HEK293T (cell line): ENCODE measurements around the gene GRID2.

Experiments used
- BHLHE40 ChIP-seq: fragments of 450-650 bp; IDR thresholded peaks from 2 replicates; pipeline ENCODE4 v1.6.1; 2016; ENCODE audit warnings: mild to moderate bottlenecking, moderate library complexity, borderline replicate concordance
- NFRKB ChIP-seq: fragments of 450-650 bp; IDR thresholded peaks from 2 replicates; pipeline ENCODE4 v1.6.1; 2016; ENCODE audit warnings: mild to moderate bottlenecking, moderate library complexity
- SP1 ChIP-seq: fragments of 450-650 bp; IDR thresholded peaks from 2 replicates; pipeline ENCODE4 v1.6.1; 2017
- SUZ12 ChIP-seq: fragments of 450-650 bp; IDR thresholded peaks from 2 replicates; pipeline ENCODE4 v1.6.1; 2016; ENCODE audit warnings: mild to moderate bottlenecking
- TARDBP ChIP-seq: fragments of 450-650 bp; IDR thresholded peaks from 2 replicates; pipeline ENCODE4 v1.6.1; 2016

DNA sequence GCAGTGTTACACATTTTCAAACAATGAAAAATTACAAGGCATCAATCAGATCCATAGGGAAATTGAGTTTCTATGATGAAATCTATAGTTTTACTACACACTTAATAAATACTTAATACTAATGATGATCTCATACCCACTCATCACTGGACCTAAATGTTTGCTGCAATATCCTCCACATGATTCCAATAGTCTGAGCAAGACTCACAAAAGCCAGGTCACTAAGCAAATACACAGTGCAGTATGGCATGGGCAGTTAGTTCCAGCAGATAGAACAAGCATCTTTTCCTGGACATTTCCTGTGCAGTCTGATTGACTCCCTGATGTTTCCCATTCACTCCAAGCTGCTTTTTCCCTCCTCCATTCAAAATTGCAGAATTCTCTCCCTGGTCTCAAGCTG, 1415.8 kb downstream of the GRID2 start:
- TF ChIP-seq SUZ12 (no peak), SP1 (no peak), NFRKB (no peak), TARDBP (no peak), BHLHE40 (no peak)
